ENCODE data around the gene POLR2H.

- TF ChIP-seq, protein P1, sequence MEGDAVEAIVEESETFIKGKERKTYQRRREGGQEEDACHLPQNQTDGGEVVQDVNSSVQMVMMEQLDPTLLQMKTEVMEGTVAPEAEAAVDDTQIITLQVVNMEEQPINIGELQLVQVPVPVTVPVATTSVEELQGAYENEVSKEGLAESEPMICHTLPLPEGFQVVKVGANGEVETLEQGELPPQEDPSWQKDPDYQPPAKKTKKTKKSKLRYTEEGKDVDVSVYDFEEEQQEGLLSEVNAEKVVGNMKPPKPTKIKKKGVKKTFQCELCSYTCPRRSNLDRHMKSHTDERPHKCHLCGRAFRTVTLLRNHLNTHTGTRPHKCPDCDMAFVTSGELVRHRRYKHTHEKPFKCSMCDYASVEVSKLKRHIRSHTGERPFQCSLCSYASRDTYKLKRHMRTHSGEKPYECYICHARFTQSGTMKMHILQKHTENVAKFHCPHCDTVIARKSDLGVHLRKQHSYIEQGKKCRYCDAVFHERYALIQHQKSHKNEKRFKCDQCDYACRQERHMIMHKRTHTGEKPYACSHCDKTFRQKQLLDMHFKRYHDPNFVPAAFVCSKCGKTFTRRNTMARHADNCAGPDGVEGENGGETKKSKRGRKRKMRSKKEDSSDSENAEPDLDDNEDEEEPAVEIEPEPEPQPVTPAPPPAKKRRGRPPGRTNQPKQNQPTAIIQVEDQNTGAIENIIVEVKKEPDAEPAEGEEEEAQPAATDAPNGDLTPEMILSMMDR (IDR thresholded peaks at IDR 0.05; ENCODE audit: borderline replicate concordance, extremely low read depth, low read length, poor library complexity, severe bottlenecking) = no peak
- TF ChIP-seq EZH2 (IDR thresholded peaks at IDR 0.05; ENCODE audit: borderline replicate concordance, low read depth, low read length, severe bottlenecking) = no peak
Observed at GRCh38 chr3:184320104-184320445, 41.4 kb upstream of the POLR2H start.

Measured in DND-41 (cell line).